Activated CD4-positive, alpha-beta T cell treated with anti-CD3 and anti-CD28 coated beads for 1 hour (primary cell): Measurements from ENCODE around the gene DNAJC9.
"Not testable (repeated sequence)": the region's sequence is repeated elsewhere in the genome, so short reads cannot be mapped to it uniquely, and the experiment has no call there.

ENCODE experiments used
- DNase-seq: peaks from one replicate; pipeline ENCODE4 v3.0.0-alpha.2; 2020

The DNAJC9 gene, protein sequence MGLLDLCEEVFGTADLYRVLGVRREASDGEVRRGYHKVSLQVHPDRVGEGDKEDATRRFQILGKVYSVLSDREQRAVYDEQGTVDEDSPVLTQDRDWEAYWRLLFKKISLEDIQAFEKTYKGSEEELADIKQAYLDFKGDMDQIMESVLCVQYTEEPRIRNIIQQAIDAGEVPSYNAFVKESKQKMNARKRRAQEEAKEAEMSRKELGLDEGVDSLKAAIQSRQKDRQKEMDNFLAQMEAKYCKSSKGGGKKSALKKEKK

DNA sequence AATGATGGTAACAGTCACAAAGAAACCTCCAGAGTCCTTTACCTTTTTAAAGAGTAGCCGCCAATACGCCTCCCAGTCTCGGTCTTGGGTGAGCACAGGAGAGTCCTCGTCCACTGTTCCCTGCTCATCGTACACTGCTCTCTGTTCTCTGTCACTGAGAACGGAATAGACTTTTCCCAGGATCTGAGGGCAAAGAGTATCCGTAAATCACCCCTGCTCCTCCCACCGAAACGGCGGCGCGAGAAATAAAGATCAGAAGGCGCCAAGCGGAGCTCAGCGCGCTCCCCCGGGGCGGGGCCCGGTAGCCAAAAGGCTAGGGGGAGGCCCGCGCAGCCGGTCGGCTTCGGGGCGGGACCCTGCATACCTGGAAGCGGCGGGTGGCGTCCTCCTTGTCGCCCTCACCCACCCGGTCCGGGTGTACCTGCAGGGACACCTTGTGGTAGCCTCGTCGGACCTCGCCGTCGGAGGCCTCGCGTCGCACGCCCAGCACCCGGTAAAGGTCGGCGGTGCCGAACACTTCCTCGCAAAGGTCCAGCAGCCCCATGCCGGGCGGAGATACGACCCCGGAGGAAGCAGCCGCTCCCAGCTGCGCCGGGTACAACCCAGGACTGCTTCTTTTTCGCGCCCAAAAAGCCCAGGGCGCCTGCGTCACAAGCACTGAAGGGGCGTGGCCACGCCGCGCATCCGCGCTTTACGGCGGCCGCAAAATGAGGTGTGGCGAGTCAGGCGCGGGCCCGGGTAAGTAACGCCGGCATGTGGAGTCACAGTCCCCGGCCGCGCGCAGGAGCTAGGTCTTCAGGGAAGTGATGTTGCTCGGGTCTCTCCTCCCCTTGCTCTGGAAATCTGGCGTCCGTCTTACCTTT lies at the start of gene DNAJC9:
Gene DNAJC9 (minus strand): TSS at position 610 of the 863 bp plus-strand sequence. CDS start 66 bp downstream, at position 544.
- DNase-seq, result peak; percentile 95

DNA sequence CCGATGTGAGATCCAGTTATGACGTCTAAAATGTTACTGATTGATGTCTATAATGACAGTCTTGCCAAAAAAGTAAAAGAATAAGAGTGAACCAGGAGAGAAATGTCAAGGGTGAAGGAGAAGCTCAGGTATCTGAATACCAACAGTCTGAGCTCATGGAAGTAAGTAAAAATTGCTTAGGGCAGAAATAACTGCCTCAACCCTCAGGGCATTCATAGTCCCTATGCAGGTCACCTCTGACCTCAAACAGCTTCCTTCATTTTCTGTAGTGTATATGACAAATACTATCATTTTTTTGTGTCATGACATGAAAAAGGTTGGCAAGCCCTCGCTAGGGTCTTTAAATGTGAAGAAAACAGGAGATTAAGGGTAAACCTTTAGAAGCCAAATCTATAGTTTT lies 46.4 kb upstream of the DNAJC9 start:
- no peak for DNase-seq

DNA sequence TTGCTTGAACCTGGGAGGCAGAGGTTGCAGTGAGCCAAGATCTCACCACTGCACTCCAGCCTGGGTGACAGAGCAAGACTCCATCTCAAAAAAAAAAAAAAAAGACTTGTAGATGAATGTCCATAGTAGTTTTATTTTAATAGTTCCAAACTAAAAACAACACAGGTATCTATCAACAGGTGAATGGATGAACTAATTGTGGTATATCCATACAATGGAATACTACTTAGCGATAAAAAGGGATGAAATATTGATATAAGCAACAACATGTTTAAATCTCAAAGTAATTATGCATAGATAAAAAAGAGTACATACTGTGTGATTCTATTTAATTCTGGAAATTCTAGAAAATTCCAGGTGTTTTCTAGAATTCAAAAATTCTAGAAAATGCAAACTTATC lies 42.9 kb upstream of the DNAJC9 start:
- DNase-seq, result no peak

DNA sequence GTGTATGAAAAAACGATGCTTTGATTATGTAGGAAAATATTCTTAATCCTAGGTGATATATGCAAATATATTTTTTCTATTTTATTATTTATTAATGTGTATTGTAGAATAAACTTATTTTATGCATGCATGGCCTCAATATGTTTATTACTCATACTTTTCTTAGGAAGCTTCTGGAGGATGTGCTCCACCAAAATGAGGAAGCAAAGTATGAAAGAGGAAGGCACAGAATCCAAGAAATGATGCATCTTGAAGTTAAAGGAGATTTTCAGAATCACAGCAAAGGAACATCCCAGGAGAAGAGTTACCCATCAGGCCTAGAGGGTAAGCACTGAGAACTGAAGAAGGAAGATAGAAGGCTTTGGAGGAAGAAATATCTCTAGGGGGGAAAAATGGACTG lies 40.4 kb upstream of the DNAJC9 start:
- DNase-seq, result no peak

DNA sequence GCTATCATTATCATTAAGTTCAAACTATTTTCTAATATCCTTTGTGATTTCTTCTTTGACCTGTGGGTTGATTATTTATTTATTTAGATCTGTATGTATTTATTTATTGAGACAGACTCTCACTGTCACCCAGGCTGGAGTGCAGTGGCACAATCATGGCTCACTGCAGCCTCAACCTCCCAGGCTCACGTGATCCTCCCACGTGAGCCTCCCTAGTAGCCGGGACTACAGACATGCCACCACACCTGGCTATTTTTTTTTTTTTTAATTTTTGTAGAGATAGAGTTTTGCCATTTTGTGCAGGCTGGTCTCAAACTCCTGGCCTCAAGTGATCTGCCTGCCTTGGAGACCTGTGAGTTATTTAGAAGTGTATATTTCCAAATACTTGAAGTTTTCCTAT lies 34.0 kb upstream of the DNAJC9 start:
- no peak for DNase-seq

DNA sequence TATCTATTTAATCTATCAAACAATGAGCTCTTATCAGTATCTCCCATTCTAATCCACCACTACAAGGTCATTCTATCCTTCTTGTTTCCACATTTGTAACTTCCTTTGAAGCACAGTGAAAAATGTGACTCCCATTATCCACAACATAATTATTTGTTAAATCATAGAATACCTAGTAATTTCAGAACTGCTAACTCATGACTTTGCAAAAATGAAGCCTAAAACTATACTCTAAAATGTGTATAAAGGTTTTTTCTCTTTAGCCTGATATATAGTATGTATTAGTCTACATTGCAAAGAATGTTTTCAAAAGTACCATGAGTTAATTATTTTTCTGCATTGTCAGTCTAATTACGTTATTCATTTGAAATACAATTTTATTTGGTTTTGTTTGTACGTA lies 17.4 kb upstream of the DNAJC9 start:
- no peak for DNase-seq

DNA sequence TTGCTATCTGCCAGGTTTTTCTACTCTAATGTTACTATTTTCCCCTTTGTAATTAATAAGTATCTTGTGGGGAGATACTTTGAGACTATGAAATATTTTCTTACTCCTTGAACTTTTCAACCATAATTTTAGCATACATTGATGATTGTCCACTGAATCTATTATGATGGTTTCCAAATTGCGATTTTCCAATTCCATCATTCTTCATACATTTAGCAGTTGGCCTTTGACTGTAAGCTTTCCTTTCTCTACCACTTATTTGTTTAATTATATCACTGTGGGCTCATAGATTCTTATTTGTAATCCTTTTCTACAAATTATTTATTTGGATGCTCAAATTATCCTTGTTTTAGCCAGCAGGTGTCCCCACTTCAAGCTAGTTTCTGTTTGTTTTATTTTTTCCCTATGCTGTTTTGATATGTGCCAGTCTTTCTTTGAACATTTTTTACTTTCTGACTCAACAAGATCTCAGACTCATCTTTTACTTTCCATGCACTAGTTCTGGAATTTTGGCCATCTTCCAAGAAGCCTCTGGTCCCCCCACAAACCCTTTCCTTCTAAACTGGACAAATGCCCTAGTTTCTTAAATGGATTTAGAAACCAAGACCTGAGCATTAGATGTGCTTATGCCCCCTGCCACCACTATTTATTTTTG lies 16.8 kb upstream of the DNAJC9 start:
- DNase-seq, result no peak

DNA sequence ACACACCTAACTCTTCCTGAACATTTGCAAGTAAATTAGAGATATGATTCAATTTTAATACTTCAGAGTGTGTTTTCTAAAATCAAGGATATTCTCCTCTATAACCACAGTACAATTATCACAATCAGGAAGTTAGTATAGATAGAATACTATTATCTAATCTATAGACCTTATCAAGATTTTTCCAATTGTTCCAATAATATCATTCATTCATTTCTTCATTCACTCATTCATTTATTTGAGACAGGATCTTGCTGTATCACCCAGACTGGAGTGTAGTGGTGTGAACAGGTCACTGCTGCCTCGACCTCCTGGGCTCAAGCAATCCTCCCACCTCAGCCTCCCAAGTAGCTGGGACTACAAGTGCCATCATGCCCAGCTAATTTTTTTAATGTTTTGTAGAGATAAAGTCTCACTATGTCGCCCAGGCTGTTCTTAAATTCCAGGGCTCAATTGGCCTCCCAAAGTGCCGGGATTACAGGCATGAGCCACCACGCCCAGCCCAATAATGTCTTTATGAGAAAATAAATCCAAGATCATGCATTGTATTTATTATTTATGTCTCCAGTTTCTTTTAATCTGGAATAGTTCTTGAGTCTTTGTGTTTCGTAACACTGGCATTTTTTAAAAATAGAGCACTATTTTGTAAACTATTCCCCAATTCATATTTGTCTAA lies 16.0 kb upstream of the DNAJC9 start:
- DNase-seq, result no peak

DNA sequence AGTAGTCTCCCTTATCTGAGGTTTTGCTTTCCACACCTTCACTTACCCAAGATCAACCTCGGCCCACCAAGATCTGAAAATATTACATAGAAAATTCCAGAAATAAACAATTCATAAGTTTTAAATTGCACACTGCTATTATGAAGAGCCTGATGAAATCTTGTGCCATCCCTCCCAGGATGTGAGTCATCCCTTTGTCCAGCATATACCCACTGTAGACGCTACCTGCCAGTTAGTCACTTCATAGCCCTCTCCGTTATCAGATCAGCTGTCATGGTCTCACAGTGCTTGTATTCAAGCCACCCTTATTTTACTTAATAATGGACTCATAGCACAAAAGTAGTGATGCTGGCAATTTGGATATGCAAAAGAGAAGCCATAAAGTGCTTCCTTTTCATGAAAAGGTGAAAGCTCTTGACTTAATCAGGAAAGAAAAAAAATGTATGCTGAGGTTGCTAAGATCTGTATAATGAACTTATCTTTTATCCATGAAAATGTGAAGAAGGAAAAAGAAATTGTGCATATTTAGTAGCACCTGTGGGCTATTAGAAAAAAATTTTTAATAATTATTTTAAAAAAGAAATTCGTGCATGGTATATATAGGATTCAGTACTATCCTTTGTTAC lies 15.2 kb upstream of the DNAJC9 start:
- DNase-seq, result no peak

DNA sequence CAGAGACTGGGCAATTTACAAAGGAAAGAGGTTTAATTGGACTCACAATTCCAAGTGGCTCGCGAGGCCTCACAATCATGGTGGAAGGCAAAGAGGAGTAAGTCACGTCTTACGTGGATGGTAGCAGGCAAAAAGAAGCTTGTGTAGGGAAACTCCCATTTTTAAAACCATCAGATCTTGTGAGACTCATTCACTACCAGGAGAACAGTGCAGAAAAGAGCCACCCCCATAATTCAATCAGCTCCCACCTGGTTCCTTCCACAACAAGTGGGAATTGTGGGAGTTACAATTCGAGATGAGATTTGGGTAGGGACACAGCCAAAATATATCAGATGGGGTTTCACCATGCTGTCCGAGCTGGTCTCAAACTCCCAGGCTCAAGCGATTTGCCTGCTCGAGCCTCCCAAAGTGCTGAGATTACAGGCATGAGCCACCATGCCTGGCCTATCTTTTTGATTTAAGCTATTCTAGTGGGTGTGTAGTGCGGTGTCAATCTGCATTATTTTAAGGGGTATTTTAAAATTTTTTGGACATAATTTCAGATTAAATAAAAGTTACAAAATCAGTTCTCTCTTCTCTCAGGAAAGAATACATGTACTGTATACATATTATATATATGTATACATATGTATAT lies 14.4 kb upstream of the DNAJC9 start:
- DNase-seq, result no peak

DNA sequence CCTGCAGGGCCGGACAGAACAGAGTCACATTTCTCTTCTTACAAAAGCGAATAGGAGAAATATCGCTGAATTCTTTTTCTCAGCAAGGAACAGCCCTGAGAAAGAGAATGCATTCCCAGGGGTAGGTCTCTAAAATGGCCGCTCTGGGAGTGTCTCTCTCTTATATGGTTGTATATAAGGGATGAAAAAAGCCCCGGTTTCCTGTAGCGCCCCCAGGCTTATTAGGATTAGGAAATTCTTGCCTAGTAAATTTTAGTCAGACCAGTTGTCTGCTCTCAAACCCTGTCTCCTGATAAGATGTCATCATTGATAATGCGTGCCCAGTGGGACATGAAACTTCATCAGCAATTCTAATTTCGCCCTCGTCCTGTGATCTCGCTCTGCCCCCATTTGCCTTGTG lies 11.6 kb upstream of the DNAJC9 start:
- not testable (repeated sequence) for DNase-seq

DNA sequence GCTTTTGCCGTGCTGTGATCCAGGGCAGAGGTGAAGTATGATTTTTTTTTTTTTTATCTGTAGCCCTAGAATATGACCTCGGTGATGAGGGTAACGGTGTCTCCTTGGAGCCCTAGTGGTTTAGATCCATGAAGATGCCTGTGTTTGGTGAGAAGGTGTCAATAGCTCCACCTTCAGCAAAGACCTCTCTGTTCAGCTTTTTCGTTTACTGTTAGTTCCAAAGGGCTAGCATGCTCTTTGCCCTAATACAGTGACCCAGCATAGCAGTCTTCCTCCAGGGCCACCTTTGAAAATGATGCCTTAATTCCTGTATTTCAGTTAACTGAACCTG lies 6.1 kb upstream of the DNAJC9 start:
- DNase-seq, result no peak

DNA sequence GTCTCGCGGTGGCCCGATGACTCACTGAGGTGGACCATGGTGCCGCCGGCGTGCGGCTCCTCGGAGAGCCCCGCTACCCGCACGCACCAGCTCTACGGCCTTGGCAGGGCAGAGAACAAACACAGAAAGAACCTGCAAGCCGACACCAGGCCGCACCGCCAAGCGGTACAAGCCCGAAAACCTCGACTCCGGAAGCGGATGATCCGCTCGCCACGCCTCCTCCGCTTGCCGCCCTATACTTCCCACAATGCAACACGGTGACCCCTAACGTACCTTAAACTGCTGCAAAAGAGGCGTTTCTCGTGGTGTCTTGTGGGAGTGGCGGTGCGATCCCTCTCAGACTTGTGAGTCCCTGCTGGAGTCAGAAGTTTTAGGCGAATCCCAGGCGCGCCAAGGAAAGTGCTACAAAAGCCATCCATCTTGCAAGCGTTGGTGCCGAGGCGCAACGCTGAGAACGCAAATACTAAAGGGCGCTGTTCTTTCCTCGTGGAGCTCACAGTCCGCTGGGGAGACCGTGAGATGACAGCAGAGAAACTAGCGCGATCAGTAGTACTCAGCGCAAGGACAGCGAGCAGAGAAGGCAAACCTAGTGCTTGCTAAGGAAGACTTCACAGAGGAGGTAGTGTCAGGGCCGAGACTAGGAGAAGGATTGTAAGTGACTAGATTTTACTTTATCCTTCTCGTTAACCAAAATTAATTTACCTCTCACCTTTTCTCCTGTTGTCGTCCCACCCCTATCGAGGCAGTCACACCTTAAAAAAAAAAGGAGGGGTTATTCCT lies 5.6 kb upstream of the DNAJC9 start, which contains the start of gene MRPS16:
Gene MRPS16 (minus strand): TSS at position 200 of the 780 bp plus-strand sequence. CDS start 162 bp downstream, at position 38.
- peak; percentile 86 for DNase-seq

DNA sequence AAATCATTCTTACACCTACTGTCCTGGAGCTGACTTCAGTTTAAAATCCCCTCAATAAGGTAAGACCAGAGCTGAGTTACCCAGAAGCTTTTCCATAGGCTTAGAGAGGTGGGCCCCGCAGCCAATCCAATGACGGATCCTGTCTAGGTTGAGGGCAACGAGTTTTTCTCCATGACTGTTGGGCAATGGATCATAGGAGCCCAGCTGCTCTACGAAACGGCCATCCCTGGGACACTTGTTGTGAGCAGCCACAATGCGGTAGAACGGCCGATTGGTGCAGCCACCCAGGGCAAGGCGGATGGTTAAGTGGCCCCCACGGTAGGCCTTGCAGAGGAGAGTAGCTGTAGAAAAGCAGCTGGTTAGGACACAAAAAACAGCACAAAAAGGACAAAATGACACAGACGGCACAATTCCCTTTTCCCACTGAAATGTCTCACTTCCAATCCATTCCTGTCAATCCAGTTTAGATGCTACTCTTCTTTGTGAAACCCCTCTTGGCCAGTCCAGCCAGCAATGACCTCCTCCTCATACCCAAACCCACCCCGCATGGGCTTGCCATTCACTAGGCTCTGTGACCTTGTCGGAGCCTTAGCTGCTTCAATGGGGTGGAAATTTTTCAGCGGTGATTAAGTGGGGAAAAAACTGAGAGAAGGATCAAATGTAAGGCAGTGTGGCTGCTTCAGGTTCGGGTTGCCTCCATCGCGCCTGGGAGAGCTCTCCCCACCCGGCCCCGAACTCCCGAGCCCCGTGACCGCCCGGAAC lies 4.8 kb upstream of the DNAJC9 start:
- no peak for DNase-seq

DNA sequence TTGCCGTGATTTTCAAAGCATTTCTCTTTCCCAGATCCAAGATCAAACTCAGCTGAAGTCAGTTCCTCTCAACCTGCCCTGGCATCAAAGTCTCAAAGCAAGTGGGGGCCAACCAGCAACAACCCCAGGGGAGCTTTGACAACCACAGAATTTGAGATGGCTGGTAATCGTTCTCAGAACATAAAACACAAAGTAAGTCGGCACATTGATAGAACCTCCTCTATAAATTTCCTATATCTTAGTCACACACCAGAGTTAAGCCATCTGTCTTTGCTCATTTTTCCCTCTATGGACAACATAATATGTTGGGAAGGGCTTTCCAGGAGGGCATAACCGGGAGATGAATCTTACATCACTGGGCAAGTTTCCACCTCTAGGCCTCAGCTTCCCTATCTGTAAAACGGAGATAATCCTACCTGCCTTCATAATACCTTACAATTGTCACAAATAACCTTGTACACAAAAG lies 1.2 kb upstream of the DNAJC9 start:
- DNase-seq, result no peak

DNA sequence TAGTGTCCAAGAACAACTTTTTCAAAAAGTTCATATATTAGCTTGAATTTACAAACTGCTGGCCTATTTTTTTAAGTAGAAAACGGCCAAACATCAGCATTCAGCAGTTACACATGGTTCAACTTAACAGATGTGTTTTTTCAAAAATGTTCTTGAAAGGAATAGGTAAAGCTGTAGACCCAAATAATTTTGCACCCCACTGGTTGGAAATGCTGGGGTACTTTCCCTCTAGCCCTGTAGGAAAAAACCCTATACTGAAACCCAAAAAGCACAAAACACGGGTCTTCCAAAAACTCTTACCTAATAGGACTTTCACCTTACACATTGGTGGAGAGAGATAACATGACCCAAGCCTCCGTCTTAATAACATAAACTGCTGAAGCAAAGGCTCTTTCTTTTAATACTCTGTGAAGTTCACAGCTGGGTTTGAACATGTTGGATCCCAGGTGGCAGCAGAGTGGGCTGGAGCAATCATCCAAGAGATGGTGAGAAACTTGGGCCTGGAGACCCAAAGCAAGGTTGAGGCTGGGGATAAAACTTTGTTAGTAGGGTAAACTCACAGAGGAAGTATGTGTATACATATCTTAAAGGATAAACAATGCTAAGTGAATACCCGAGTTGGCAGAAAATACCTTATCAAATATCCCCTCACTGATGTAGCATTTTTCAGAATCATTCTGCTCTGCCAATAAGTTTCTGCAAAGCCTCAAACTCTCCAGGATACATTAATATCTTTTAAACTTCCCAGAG lies 629 bp upstream of the DNAJC9 start:
- DNase-seq, result no peak

DNA sequence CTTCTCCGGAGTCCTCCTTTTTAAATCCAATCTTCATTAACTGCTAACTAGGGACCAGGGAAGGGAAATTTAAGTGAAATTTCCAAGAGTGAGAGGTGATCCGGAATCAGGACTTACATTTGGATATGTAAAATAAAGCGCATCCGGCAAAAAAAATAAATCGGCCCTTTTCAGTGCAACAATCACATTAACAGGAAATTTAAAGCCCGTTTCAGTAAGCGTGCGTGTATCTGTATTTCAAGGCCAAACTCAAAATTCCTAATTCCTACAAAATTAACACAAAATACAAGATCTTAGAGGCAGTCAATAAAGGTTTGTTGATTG lies 771 bp downstream of the DNAJC9 start:
- no peak for DNase-seq

DNA sequence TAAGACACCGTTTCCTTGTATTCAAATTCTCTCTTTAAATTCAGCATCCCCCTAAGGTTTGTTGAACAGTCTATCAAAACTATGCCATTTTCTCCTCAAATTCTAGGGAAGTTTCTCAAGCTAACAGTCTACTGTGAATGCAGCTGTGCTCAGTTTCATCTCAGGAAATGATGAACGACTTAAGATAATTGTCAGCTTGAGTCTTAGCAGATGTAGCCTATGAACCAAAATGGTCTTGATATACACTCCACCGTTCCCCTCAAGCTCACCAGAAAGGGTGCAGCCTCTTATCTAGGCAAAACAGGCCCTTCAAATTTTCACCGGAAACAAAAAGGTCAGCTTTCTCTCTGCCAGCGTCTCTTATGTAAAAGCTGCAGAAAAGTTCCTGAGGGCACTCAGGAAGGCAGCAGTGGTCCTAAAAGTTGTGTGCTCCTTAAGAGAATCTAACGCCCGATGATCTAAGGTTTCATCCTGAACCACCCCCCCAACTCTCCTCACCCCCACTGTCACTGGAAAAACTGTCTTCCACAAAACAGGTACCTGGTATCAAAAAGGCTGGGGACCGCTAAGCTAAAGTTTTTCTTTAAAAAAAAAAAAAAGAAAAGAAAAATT lies 2.1 kb downstream of the DNAJC9 start:
- no peak for DNase-seq

DNA sequence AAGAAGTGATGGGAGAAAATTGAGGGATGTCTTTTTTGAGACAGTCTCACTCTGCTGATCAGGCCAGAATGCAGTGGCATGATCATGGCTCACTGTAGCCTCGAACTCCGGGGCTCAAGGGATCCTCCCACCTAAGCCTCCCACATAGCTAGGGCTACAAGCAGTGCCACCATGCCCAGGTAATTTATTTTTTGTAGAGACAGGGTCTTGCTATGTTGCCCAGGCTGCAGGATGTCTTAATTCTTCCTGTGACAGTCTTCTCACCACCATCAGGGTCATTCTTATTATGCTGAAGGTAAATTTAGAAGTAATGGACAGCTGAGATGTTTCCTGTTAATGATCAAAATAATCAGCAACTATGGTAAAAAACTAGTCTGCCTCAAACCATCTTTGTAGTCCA lies 7.1 kb downstream of the DNAJC9 start:
- DNase-seq, result no peak
